ENCODE data around the gene FCN2. TPM values are rescaled to one million over a fixed set of nuclear protein-coding genes. Genes with fewer than 3 reads are reported as not detected.

The FCN2 gene
- total RNA-seq, 1 donor from 2014 or later, result 0.39 TPM

DNA sequence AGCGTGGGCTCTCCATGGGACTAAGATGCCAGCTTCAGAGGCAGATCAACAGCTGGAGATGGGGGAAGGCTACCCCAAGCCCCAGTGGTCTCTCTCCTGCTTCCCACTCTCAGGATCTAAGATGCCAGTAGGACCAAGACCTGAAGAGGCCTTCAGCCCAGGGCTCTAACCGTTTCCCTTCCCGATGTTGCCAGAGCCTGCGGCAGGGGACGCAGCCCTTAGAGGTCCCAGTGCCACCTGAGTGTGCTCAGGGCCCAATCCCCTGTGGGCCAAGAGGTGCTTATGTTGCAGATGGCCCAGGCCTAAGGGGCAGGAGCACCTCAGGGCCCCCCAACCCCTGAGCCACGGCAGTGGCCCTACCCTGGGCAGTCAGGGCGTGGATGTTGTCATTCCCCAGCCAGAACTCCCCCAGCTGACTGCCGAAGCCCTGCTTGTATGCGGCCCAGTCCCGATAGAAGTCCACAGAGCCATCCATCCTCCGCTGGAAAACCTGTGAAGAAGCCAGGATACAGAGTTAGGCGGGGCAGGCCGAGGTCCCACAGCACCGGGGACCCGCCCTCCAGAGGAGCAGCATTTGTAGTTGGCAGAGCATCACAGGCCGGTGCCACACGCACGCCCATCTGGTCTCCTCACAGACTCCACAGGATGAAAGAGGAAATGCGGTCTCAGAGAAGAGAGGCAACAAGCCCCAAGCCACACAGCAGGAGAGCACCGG lies 31.7 kb downstream of the FCN2 start:
- no peak for DNase-seq

DNA sequence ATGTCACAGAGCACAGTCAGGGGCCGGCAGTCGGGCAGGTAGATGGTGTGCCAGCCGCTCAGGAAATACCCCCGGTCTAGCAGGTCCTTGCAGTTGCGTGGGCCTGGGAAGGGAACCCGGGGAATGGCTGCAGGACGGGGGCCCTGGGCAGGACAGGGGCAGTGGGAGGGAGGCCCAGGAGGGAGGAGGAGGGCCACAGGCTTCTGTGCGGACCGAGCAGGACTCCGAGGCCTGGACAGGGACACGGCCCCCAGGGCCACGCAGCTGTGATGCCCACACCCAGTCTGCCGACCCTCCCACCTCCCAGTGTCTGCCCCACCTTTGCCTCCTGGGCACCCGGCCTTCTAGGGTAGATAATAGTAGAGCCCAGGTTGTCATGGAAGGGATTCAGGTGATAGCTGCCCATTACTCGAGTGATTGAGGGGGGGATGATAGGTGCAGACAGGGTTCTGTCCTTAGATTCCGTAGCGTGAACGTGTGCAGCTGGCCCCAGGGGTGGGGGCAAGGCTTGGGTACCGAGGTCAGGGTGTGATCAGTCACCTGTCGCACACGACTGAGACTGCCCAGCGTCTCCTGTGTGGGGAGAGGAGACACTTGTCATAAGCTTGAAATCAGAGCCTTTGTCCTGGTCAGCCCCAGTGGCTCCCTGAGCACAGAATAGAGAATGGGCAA lies 32.6 kb downstream of the FCN2 start:
- DNase-seq, result no peak

DNA sequence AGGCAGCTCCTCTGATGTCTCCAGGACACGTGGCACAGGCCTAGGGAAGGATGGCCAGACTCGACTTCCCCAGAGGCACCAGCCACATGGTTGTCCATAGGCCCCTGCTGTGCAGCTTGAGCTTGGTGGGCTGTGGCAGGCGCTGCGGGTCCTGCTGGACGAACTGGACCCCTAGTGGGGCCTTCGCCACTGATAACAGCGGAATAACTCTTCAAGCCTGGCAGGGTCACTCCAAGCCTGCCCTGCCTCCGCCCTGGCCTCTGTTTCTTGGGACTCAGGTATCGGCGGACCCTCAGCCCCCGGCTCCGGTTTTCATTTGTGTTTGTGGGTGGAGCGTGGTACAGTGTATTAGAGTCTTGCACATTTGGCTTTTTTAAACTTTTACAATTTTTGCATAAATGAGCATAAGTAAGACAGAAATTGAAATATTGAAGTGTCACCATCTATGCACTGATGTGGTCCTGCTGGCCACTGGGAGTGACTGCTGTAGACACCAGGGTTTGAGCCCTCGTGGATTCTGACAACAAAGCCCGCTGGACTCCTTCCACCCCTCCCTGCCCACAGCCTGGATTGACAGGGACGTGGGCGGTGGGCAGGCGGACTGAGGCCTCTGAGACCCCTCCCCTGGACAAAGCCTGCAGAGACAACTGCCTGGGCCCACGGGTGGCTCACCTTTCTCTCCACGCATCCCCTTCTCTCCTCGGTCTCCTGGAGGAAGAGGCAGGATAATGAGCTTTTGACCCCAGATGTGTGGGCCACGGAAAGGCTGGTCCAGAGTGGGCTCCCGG lies 33.3 kb downstream of the FCN2 start:
- DNase-seq, result no peak

DNA sequence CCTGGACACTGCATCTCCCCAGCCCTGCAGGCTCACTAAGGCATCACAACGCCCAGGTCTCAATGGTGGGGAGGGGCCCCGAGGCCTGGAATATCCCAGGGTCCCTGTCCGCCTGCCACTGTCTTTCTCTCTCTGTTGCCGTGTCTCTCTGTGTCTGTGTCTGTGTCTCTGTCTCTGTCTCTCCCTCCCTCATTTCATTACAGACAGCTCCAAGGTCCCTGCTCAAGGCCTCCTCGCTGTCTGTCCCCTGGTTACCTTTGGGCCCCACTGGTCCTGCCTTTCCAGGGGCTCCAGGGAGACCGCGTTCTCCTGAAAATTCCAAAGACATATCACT lies 33.9 kb downstream of the FCN2 start:
- DNase-seq, result no peak

DNA sequence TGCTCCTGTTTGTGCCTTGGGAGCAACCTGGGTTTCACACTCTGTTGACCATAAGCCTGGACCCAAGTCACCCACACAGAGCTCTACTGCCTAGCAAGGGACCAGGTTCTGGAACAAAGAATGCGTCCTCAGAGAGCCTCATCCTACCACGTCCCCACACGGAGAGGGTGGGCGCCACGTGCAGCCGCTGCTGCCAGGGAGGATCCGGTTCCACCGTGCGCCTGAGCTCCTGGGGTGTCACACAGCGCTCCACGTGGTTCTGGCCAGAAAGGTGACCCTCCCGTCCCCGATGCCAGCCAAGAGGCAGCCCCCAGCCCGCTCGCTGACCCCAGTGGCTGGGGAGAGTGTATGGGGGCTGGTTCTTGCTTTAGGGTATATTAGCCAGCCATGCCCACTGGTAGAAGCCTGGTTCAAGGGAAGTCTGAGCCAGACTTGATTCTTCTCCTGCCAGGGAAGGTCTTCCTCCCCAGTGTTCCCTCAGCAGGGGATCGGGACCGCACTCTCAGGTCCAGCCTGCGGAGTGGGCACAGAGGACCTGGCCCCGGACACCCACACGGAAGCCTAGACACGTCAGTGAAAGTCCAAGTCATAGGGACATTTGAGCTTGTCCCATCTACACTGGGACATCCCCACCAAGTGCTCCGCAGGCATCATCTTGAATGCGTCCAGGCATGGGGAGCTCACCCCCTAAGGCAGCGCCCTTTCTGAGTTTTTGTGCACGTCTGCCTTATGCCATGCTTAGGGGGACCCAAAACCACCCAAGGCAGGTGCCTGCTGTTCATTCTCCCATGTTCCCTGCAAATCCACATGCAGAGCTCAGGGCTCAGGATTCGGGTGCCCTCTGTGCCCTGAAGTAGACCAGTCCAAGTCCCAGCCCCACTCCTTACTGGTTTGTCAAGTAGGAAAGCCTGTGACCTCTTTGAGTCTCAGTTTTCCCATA lies 34.7 kb downstream of the FCN2 start:
- no peak for DNase-seq

DNA sequence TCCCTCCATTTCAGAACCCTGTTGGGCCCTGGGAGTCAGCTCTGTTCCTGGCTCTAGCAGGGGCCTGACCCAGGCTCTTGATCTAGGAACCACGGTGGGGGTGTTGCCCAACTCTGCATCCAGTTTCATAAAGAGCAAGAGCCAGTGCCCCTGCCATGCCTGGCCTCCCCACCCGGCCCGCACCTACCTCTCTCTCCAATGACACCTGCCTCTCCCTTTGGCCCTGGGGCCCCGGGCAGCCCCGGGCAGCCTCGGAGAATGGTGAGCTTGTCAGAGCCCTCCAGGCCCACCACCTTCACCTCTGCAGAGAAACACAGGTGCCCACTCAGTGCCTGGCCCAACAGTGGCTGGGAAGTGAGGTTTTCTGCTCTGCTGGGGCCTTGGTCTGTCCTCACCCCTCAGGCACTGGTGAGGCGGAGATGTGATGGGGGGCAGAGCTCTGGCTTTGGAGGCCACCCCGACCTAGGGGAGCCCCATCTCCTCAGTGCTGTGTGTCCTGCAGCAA lies 35.6 kb downstream of the FCN2 start:
- DNase-seq, result no peak

DNA sequence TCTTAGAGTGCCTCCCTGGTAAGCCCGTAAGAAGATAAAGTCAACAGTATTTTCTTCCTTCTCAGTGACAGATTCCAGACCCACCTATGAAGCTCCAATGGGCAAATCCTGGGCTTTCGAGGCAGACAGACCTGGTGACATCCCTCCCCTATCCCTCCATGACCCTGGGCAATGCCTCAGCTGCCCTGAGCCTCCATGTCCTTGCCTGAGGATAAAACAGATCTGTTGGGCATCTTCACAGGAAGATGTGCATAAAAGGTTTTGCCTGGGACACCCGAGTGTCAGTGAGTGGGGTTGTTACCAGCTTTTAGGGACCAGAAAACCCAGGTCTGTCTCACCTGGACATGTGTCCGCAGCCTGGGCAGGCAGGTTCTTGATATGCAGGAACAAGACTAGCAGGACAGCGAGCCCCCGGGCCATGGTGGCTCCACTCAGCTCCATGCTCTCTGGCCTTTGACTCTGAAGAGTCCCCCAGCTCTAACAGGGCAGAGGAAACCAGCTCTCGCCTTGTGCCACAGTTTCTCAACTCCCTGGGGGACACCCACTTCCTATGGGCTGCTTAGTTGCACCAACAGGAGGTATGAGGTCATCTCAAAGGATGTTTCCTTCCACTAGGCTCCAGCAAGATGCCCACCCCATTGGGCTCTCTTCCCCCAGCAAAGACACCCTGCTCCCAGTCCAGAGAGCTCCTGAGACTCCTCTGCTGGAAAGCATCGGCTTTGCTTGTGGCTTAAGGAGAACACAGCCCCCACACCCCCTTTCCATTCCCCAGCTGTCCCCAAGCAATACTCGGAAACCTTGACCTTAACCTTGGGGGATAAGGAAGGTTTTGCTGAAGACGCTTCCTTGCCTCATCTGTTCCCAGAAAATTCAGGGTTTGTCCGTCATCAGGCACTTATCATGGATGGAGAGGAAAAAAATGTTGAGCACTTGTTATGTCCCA lies 37.1 kb downstream of the FCN2 start, which contains the start of gene FCN1:
FCN1 (minus strand) TSS at position 482 of the 943 bp plus-strand sequence; CDS start at position 441, 41 bp downstream.
- no peak for DNase-seq

DNA sequence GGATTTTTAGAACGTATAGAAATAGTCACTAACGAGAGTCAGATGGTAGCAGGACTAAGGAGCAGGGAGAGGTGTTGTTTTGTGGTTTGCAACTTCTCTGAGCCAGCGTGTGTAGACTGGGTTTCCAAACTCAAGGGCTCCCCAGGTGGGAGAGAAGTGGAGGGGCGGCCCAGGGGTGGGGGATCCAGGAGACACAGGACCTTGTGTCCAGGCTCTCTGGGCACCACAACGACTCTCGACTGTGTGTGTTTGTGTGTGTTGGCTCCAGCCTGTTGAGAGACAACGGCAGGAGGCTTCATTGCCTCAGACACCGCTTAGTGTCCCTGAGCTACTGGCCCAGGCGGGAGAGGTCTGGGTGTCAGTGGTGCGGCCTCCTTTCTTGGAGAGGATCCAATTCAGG lies 38.0 kb downstream of the FCN2 start:
- DNase-seq, result no peak

DNA sequence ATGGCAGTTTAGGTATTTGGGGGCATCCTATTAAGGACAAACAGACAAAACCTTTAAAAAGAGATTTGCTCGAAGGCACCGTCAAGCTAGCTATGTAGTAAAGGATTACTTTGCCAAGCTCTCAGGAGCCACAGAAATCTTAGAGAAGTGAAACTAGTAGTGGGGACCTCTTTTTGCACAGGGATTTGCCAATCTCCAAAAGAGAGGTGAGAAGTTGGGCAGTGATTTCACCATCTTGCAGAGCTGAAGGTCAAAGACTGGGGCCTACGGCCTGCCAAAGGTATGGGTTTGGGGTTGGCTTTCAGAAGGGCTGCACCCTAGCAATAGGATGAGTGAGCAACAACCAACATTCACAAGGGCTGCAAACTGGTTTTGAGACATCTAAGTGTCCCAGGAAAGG lies 38.7 kb downstream of the FCN2 start:
- DNase-seq, result no peak

DNA sequence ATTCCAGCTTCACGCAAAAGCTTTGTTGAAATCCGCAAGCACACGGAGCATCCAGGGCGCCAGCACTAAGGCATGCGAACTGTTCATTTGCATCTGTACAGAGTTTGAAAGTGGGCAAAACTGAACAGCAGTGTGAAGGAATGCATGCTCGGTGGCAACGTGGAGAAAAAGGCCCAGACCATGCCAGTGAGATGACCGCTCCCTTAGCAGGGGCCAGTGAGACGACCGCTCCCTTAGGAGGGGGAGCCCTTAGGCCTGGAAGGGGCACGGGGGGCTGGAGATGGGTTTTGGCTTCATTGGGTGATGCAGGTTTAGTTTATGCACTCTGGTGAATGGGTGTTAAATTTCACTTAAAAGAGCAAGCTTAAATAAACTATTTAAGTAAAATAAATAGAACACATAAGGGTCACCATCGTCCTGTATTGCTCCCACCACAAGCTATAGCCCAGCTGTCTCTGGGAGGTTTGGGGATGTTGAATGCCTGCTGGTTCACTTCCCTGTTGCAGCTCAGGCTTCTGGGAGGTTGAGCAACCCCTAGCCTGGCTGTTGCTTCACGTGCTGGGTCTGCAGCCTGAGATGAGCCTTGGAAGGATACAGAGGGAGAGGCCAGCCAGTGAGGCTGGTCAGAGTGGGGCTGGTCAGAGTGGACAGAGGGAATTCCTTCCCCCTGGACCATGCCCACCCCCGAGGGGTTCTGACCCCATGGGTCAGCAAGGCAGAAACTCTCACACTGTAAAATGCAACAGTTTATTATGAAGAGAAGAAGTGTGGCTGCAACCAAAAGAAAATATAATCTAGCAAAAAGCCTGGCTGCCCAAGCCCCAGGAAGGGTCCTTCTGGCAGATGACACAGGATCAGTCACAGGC lies 41.7 kb downstream of the FCN2 start:
- no peak for DNase-seq

DNA sequence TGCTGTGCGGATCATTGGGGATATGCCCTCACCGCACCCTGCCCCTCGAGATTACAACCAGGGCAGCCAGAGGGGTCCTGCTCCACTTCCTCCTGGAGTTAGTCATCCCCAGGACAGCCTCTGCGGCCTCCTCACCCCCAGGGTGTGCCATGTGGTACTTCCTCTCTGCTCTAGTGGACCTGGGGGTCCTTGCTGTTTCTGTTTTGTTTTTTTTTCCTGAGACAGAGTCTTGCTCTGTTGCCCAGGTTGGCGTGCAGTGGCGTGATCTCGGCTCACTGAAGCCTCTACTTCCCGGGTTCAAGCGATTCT lies 42.3 kb downstream of the FCN2 start:
- DNase-seq, result no peak

DNA sequence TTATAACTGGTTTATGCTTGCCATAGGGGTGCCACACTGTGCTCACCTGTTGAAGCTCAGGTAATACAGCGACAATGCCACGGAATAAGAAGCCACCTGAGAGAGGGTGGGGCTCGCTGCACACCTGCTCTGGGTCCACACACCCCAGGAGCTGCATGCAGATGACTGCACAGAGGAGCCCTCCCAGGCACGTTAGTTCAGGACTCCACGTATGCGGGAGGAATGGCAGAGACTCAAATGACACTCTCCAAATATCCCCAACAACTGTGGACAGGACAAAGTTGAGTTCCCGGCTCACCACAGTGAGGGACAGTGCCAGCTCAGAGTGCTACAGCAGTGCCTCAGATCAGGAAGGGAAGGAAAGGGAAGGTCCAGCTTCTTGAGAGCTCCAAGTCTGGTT lies 42.9 kb downstream of the FCN2 start:
- no peak for DNase-seq

DNA sequence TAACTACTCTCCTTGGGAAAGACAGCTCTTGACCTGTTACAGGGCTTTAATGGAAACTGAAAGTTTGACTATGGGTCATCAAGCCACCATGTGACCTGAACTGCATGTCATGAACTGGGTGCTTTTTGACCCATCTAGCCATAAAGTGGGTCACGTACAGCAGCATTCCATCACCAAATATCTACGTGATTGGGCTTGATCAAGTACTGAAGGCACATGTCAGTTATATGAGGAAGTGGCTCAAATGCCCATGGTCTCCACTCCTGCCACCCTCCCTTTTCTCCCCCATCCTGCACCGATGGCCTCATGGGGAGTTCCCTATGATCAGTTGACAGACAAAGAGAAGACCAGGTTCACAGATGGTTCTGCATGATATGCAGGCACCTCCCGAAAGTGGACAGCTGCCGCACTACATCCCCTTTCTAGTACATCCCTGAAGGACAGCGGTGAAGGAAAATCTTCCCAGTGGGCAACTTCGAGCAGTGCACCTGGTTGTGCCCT lies 44.5 kb downstream of the FCN2 start:
- no peak for DNase-seq

DNA sequence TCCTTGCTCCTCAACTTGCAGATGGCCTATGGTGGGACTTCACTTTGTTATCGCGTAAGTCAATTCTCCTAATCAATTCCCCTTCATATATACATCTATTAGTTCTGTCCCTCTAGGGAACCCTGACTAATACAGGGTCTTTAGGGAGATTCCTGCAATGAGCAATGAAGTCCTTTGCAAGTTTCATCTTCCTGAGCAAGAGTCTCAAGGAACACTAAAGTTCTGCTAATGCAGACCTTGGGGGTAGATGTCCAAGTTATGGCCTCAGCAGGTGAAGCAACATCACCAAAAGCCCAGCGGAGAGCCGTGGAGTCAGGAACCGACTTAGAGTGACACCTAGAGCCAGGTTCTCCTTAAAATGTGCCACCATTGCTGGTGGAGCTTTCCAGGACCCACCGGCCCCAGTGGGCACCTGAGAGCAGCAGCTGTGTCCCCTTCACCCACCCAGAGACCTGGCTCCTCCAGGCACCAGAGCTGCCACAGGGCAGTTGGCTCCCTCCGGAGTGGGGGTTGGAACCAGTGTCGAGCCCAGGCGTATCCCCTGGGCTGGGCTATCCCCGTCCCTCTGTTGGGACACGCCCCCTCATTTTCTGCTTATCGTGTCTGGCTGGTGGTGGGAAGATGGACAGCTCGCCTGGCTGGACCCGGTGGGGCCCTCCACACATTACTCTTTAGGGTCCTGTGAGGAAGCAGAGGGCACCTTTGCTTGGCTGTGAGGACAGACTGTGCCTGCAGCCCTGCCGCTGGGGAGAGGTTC lies 48.0 kb downstream of the FCN2 start:
- no peak for DNase-seq

DNA sequence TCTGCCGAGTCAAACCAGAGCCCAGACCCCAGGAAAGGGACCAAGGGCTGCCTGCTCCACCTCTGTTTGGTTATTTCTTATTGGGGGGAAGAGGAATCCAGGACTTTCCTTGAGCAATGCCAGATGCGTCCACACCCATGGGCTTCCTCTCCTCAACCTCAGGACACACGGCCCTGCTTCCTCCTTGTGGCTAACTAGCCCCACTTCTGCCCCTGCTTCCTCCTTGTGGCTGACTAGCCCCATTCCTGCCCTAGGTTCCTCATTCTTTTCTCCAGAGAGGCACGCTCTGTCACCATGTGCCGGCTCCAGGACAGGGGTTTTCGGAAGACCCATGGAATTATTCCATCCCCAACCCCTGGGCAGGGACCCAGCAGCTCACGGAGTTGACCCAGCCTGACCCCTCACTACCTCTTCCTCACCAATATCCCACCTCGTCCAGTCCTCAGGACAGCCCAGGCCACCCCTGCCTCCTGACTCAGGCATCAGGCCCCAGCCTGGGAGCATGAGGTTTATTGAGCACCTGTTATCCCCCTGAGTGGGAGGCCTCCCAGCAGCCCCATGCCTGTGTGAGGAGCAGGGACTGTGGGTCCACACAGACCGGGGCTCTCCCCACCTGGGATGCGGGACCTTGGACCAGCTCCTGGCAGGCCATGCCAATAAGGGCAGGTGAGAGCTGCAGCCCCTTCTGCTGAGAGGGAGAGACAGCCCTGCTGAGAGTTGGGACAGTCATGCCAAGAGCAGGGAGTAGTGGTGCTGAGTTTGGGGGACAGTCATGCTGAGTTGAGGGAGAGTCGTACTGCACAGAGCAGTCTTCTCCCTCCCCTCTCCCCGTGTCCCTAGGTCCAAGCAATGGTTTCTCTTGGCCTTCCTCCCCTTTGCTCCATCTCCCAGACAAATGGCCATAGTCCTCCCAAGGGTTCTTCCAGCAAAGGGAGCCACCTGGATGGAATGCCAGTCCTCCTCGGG lies 48.9 kb downstream of the FCN2 start:
- no peak for DNase-seq

DNA sequence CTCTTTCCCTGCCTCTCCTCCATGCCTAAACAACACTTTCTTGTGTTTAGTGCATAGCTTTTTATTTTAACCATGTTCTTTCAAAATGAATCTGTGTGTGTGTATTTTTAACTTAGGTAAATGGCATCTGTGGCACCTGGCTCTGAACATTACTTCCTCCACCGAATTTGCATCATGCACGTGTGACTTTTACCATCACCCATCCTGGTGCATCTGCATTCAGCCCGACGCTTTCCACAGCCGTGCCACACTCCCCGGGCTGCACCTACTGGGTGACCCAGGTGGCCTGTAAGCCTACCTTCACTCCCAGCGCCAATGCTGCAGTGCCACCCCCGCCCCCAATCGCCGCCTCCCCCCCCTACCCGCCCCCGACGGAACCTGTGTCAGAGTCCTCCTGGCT lies 49.8 kb downstream of the FCN2 start:
- DNase-seq, result no peak

DNA sequence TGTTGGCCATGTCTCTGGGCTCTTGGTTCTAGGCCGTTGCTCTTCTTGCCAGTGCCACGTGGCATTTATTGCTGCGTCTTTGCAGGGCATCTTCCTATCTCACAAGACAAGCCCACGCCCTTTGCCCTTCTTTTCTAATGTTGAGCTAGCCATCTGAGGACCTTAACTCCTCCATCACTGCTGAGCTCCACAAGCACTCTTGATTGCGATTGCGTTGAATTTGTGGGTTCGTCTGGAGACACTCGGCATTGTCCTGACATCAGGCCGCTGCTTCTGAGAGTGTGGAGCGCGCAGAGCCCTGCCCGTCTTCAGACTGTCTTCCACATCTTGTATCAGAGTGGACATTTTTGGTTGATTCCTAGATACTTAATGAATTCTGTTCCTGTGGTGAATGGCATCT lies 51.6 kb downstream of the FCN2 start:
- no peak for DNase-seq

DNA sequence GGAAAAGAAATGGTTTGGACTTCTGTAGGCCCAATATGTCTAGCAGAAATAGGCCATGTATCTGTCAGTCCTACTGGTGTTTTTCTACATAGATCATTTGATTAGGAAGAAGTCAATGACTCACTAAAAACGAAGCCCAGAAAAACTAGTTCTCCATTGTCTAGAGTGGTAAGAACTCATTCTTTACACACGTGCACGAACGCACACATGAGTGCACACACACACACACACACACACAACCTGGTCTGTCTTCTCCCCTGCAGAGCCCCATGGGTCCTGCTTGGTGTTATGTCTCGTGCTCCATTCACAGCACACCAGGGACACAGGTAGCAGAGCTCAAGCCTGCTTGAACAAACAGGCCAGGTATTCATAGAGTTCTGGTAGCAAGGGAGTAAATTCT lies 52.0 kb downstream of the FCN2 start:
- DNase-seq, result no peak
